GM19099 (cell line): ENCODE data around the gene OLFM4.

Source experiments
- POLR2A ChIP-seq: IDR thresholded peaks from 3 replicates; pipeline ENCODE4 v1.6.1; 2011; ENCODE audit warnings: low read depth; ENCODE audit not compliant: insufficient read length; ENCODE audit errors: extremely low read depth

OLFM4 gene

DNA sequence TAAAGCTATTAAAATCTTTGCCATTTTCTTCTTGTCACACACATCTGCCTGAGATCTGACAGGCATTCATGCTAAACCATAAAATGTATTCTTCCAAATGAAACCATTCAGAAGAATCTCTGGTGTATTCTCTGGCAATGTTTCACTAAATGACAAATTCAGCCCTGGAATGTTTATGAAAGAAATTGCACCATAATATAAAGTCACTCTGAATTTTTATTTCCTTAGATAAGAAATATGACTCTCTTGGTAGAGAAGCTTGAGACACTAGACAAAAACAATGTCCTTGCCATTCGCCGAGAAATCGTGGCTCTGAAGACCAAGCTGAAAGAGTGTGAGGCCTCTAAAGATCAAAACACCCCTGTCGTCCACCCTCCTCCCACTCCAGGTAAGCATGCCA, 14.3 kb downstream of the OLFM4 start:
- TF ChIP-seq POLR2A = no peak

GRCh38 chr13:53043398-53043797, 14.8 kb downstream of the OLFM4 start:
- no peak for TF ChIP-seq POLR2A

- no peak for TF ChIP-seq POLR2A
These were observed 16.6 kb downstream of the OLFM4 start for GRCh38 chr13:53045189-53045588.

- TF ChIP-seq POLR2A = no peak
These were observed 20.3 kb downstream of the OLFM4 start for GRCh38 chr13:53048880-53049279.

- TF ChIP-seq POLR2A = no peak
These were observed 21.5 kb downstream of the OLFM4 start for GRCh38 chr13:53050151-53050550.

GRCh38 chr13:53052675-53053074, 24.1 kb downstream of the OLFM4 start:
- TF ChIP-seq POLR2A = no peak

GRCh38 chr13:53054569-53054968, 26.0 kb downstream of the OLFM4 start:
- TF ChIP-seq POLR2A = no peak

DNA sequence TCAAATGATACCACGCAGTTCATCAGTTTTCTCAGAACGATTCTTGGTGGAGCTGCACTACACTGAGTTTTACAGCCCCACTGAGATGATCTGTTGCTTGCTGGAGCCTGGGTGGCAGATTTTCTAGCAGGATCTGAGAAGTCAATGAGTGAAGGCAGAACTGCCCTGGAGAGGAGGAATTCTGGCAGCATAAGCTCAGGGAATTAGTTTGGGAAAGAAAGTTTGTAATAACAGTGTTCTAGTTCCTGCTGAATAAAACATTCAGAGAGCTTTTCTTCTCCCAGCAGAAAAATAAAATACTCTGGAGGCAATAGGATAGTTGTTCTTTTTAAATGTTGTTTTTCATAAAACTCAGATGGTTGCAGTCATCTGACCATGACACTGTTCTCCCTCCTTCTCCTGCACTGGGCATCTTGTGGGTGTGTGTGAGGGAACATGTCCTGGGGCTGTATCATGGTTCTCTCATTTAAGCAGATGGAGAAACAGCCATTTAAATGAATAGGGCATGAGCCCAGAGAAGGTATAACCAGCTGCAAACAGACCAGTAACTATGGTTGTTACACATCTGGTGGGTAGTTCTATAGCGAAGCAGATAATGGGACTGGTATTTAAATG, 29.6 kb downstream of the OLFM4 start:
- no peak for TF ChIP-seq POLR2A

DNA sequence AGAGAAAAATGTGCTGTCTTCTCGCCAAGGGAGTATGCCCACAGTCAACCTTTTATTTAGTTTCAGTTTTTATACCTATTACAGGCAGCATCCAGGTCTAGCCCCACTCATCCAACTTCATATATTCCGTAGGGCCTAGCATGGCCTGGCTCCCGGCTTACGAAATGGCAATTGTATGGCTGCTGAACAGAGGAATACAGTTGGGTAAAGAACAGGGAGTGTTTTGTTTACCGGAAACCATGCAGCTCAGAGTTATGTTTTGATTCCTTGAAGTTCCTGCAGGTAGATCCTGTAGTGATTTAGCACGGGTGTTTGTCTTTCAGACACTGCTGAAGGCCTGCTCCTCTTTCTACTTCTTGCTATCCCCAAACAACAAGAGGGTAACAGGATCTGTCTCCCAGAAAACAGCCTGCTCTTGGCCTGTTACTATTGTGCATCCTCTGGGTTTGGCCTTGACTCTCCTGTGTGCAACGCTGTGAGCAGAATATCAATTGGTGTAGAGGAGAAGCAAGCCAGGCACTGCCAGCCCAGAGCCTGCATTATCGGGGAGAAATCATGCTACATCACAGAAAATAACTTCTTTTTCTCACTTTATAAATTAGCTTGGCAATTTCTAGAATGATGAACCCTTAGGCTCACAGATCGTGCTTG, 32.4 kb downstream of the OLFM4 start:
- TF ChIP-seq POLR2A = no peak

GRCh38 chr13:53064731-53065130, 36.1 kb downstream of the OLFM4 start:
- no peak for TF ChIP-seq POLR2A

DNA sequence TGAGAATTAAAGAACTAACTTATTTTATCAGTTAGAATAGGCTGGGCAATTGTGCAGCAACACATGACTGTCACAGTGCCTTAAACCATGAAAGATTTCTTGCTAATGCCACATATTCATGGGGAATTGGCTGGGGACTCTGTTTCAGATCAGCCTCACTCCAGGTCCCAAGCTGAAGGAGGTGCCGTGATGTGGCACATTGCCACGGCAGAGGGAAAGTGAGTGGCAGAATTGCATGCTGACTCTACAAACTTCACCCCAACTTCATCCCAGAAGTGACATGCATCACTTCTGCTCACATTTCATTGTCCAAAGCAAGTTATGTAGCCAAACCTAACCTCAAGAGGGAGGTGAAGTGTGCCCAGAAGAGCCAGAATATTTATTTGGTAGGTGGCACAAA, 37.8 kb downstream of the OLFM4 start:
- no peak for TF ChIP-seq POLR2A

DNA sequence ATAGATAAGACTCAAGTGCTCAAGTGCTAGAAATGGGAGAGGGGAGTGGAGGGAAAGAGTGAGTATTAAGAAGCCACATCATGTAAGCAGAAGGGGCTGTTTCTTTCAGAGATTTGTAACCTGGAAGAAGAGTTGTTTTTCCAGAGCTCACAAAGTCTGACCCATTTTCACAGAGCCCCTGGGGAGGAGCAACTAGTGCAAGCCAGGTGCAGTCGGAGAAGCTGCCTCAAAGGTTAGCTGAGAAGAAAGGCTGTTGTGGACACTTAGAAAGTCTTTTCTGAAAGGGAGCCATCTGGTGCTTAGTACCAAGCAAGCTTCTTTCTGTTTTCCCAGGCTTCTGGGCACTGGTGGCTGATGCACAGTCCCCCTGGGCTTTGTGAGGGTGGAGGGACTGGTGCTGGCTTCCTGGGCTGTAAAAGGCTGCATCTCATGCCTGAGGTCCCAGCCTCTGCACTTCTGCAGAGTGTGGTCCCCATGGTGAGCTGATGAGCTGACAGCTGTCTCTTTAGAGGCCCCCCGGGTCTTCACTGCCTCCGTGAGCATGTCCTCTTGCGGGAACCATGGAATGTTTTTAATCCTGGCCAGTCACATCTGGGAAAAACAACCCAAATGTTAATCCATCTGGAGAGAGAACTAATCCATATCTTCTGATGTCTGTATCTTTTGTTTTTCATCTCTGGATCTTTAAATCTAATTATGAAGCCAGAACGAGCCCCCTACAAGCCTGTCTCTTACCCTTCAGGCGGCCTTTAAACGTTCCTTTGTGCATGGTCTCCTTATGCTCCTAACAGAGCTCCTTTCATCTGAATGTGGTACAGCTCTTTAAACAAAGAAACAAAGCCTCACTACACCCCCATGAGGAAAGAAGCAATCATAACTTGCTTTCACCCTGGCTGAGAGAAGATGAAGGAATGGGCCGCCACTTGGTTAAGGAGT, 40.2 kb downstream of the OLFM4 start:
- no peak for TF ChIP-seq POLR2A

DNA sequence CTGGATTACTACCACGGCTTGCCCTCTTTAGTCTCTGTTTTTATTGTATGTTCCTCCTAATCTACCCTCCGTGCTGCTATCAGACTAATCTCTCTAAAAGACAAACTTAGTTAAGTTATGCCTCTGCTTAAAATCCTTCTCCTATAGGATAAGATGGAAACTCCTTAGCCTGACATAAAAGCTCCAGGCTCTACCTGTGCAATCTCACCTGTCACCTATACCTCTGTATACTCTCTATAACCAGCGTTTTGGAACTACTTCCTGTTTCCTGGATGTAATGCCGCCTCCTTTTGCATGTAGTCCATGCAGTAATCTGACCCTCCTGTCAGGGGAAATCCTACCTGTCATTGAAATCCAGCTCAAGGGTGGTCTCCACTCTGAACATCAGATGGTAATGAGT, 41.2 kb downstream of the OLFM4 start:
- no peak for TF ChIP-seq POLR2A

DNA sequence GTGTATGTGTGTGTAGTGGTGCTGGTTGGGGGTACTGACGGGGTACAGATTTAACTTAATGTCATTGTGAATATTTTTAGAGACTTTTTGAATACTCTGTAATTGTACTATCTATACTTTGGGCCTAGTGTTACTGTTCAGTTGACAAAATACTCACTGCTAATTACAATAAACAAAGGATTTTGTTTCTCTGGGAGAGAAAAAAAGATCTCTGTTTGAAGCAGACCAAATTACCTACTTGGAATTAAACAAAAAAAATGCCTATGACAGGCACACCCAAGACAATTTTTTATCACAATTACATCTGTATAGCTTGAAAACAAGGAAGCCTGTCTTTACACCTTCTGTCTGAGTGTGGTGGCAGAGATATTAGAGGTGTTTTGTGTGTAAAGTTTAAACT, 45.1 kb downstream of the OLFM4 start:
- no peak for TF ChIP-seq POLR2A

DNA sequence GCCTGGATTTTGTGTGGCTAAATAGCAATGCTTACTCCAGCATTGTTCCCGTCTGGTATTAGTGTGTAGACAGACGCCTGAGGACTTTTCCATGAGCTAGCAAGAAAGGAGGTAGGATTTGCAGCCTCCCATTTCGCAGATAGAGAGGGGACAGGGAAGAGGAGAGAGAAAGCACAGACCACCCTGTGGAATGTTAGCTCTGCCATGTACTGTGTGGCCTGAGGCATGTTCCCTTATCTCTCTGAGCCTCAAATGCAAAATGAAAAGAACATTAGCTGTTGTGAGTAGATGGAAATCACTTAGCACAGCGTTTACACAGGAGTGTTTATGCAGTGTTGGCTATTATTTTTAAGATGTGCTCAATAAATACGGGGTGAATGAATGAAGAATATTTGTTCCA, 45.5 kb downstream of the OLFM4 start:
- no peak for TF ChIP-seq POLR2A
